Hepatocyte (in vitro differentiated cells): ENCODE results near the gene KRT85. TPM values are rescaled to one million over a fixed set of nuclear protein-coding genes. Genes with fewer than 3 reads are reported as not detected.
"Not testable (repeated sequence)": the region's sequence is repeated elsewhere in the genome, so short reads cannot be mapped to it uniquely, and the experiment has no call there.

Source experiments
- DNase-seq: peaks from one replicate; pipeline ENCODE4 v3.0.0-alpha.2; 2016; ENCODE audit warnings: low spot score
- H2AFZ ChIP-seq: fragments of 200-600 bp; sonication (generic); 2 replicates; pipeline ENCODE4 v1.6.0; 2016; ENCODE audit warnings: antibody characterized with exemption, mild to moderate bottlenecking
- H3K27ac ChIP-seq: fragments of 200-600 bp; sonication (generic); 2 replicates; pipeline ENCODE4 v1.5.1; 2016; ENCODE audit warnings: mild to moderate bottlenecking
- H3K27me3 ChIP-seq: fragments of 200-600 bp; sonication (generic); 2 replicates; pipeline ENCODE4 v1.6.1; 2016
- H3K36me3 ChIP-seq: fragments of 200-600 bp; sonication (generic); replicated peaks from 2 replicates; pipeline ENCODE4 v1.5.1; 2016; ENCODE audit warnings: low read depth; ENCODE audit not compliant: insufficient read depth
- H3K4me1 ChIP-seq: fragments of 200-600 bp; sonication (generic); 2 replicates; pipeline ENCODE4 v1.5.1; 2016; ENCODE audit warnings: mild to moderate bottlenecking, moderate library complexity; ENCODE audit not compliant: insufficient read depth
- H3K4me2 ChIP-seq: fragments of 200-600 bp; sonication (generic); 2 replicates; pipeline ENCODE4 v1.6.0; 2016
- H3K4me3 ChIP-seq: fragments of 200-600 bp; sonication (generic); 2 replicates; pipeline ENCODE4 v1.5.1; 2016; ENCODE audit warnings: mild to moderate bottlenecking
- H3K79me2 ChIP-seq: fragments of 200-600 bp; sonication (generic); 2 replicates; pipeline ENCODE4 v1.6.0; 2017; ENCODE audit warnings: mild to moderate bottlenecking
- H3K9me2 ChIP-seq: fragments of 200-600 bp; sonication (generic); replicated peaks from 2 replicates; pipeline ENCODE4 v1.6.0; 2017; ENCODE audit warnings: mild to moderate bottlenecking; ENCODE audit not compliant: insufficient read depth
- H3K9me3 ChIP-seq: fragments of 200-600 bp; sonication (generic); 2 replicates; pipeline ENCODE4 v1.5.1; 2016; ENCODE audit warnings: low read depth, mild to moderate bottlenecking
- H4K20me1 ChIP-seq: fragments of 200-600 bp; sonication (generic); 2 replicates; pipeline ENCODE4 v1.6.0; 2016; ENCODE audit warnings: mild to moderate bottlenecking; ENCODE audit not compliant: insufficient read depth, poor library complexity, severe bottlenecking
- EZH2 ChIP-seq: fragments of 200-600 bp; sonication (generic); IDR thresholded peaks from 2 replicates; pipeline ENCODE4 v1.6.1; 2016; ENCODE audit warnings: antibody characterized with exemption, mild to moderate bottlenecking, borderline replicate concordance
- EZH2phosphoT487 ChIP-seq: fragments of 200-600 bp; sonication (generic); IDR thresholded peaks from one replicate; pipeline ENCODE4 v1.6.1; 2018; ENCODE audit warnings: antibody characterized with exemption, mild to moderate bottlenecking, low read depth, moderate library complexity; ENCODE audit not compliant: unreplicated experiment, severe bottlenecking
- WGBS: methylation state at CpG from one replicate; pipeline ENCODE4 v1.1.6; 2016; ENCODE audit warnings: low lambda C conversion rate; ENCODE audit errors: missing lambda C conversion rate; 5-methylcytosine and 5-hydroxymethylcytosine counted together
- polyA plus RNA-seq: library from polyadenylated mRNA; unstranded; fragments of >200 nt; fragmentation: Nextera tagmentation; extraction: Ambion mirVana; gene quantifications from 2 replicates; pipeline ENCODE4 v1.2.1, GENCODE V29; 2016
- total RNA-seq: library from RNA; depleted of rRNA; stranded (reverse); fragments of >200 nt; gene quantifications from 2 replicates; pipeline ENCODE4 v1.2.3, GENCODE V29; 2014
- TF ChIP-seq, protein P1 (sequence below): fragments of 200-600 bp; sonication (generic); IDR thresholded peaks from 2 replicates; pipeline ENCODE4 v1.5.1; 2016; ENCODE audit warnings: antibody characterized with exemption, mild to moderate bottlenecking; ENCODE audit not compliant: poor library complexity

The KRT85 gene
- total and polyA plus RNA-seq, 2 experiments from 2014 or later, result not detected

GRCh38 chr12:52316290-52316689 is 51.0 kb downstream of the KRT85 start:
- WGBS, result 96% methylated on average over 9 of the region's 9 CpGs
- H4K20me1 ChIP-seq, result no peaks in the 10 kb centered on the region
- TF ChIP-seq, protein P1, sequence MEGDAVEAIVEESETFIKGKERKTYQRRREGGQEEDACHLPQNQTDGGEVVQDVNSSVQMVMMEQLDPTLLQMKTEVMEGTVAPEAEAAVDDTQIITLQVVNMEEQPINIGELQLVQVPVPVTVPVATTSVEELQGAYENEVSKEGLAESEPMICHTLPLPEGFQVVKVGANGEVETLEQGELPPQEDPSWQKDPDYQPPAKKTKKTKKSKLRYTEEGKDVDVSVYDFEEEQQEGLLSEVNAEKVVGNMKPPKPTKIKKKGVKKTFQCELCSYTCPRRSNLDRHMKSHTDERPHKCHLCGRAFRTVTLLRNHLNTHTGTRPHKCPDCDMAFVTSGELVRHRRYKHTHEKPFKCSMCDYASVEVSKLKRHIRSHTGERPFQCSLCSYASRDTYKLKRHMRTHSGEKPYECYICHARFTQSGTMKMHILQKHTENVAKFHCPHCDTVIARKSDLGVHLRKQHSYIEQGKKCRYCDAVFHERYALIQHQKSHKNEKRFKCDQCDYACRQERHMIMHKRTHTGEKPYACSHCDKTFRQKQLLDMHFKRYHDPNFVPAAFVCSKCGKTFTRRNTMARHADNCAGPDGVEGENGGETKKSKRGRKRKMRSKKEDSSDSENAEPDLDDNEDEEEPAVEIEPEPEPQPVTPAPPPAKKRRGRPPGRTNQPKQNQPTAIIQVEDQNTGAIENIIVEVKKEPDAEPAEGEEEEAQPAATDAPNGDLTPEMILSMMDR, result no peak
- no peak for TF ChIP-seq EZH2phosphoT487
- TF ChIP-seq EZH2, result no peak
- no peak overlapping the region for H3K4me3 ChIP-seq
- H3K4me2 ChIP-seq, result no peak overlapping the region
- no peaks in the 10 kb centered on the region for H3K79me2 ChIP-seq
- H3K9me3 ChIP-seq, result no peaks in the 10 kb centered on the region
- DNase-seq, result no peak
- no peaks in the 10 kb centered on the region for H3K36me3 ChIP-seq
- H3K4me1 ChIP-seq, result no peaks in the 10 kb centered on the region
- H2AFZ ChIP-seq, result no peak overlapping the region
- H3K27ac ChIP-seq, result no peak overlapping the region
- no peaks in the 10 kb centered on the region for H3K27me3 ChIP-seq
- H3K9me2 ChIP-seq, result no peaks in the 10 kb centered on the region

DNA sequence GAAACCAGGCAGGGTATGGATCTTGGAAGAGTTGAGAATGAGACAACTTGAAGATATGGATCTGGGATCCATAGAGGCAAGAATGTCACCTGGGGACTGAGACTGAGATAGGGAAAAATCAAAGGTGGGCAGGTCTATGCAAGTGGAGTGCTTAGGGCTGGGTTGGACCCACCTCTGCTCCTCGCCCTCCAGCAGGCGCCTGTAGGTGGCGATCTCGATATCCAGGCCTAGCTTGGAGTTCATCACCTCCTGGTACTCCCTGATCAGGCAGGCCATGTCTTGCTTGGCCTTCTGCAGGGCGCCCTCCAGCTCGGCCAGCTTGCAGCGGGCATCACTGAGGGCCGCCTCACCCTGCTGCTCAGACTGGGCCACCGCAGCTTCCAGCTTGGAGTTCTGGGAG is 51.6 kb downstream of the KRT85 start:
- not testable (repeated sequence) for H3K79me2 ChIP-seq, DNase-seq, H3K4me2 ChIP-seq, H4K20me1 ChIP-seq, H3K4me3 ChIP-seq, H2AFZ ChIP-seq, H3K9me3 ChIP-seq, H3K36me3 ChIP-seq, H3K27me3 ChIP-seq, H3K4me1 ChIP-seq, H3K27ac ChIP-seq, H3K9me2 ChIP-seq
- TF ChIP-seq, protein P1, result peak; percentile 13
- 49% methylated on average over 9 of the region's 9 CpGs for WGBS

DNA sequence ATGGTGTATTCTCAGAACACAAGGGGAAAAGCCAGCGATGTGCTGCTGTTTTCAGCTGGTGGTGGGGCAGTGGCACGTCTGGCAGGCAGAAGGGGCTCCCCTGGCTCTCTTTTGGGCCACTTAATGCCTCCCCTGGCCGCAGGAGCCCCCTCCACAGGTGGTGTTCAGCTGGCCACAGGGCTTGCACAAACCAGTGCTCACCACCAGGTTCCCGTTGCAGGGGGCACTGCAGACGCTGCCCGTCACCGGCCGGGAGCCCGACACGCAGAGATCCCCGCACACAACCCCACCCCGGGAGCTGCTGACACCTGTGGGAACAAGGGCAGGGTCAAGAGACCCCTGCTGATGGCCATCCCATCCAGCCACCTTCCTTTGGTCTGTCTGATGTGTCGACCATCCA is 52.8 kb downstream of the KRT85 start:
- no peak overlapping the region for H3K27ac ChIP-seq
- no peak overlapping the region for H3K4me2 ChIP-seq
- H2AFZ ChIP-seq, result no peak overlapping the region
- DNase-seq, result no peak
- no peaks in the 10 kb centered on the region for H3K36me3 ChIP-seq
- 85% methylated on average over 13 of the region's 13 CpGs for WGBS
- peaks cover 7% of the 10 kb centered on the region for H3K27me3 ChIP-seq
- no peak overlapping the region for H3K4me3 ChIP-seq
- no peaks in the 10 kb centered on the region for H3K9me2 ChIP-seq
- no peaks in the 10 kb centered on the region for H3K79me2 ChIP-seq
- H3K4me1 ChIP-seq, result no peaks in the 10 kb centered on the region
- no peaks in the 10 kb centered on the region for H4K20me1 ChIP-seq
- TF ChIP-seq, protein P1, result no peak
- no peaks in the 10 kb centered on the region for H3K9me3 ChIP-seq

GRCh38 chr12:52313926-52314325 is 53.4 kb downstream of the KRT85 start:
- no peaks in the 10 kb centered on the region for H3K9me3 ChIP-seq
- H3K27ac ChIP-seq, result no peak overlapping the region
- H2AFZ ChIP-seq, result no peak overlapping the region
- H4K20me1 ChIP-seq, result no peaks in the 10 kb centered on the region
- H3K36me3 ChIP-seq, result no peaks in the 10 kb centered on the region
- H3K79me2 ChIP-seq, result no peaks in the 10 kb centered on the region
- H3K27me3 ChIP-seq, result peaks cover 7% of the 10 kb centered on the region
- no peak overlapping the region for H3K4me2 ChIP-seq
- no peak overlapping the region for H3K4me3 ChIP-seq
- DNase-seq, result no peak
- WGBS, result 94% methylated on average over 9 of the region's 9 CpGs
- H3K4me1 ChIP-seq, result no peaks in the 10 kb centered on the region
- H3K9me2 ChIP-seq, result no peaks in the 10 kb centered on the region
- TF ChIP-seq, protein P1, result no peak
- TF ChIP-seq EZH2phosphoT487 (no peak), EZH2 (no peak)
